Peyer's patch (tissue), 4 donors: ENCODE data around the gene PPP1R11. TPM values are rescaled to one million over a fixed set of nuclear protein-coding genes. Genes with fewer than 3 reads are reported as not detected.

Experiments
- DNase-seq, 3 donors: peaks; one replicate each; pipeline ENCODE4 v3.0.0-alpha.2; 2017 to 2019
- H3K27ac ChIP-seq, 4 donors: fragments of 200-600 bp; sonication (generic); one replicate each; pipeline ENCODE4 v1.5.1; 2016 to 2019
- H3K27me3 ChIP-seq, 2 donors: fragments of 200-600 bp; sonication (generic); one replicate each; pipeline ENCODE4 v1.5.1; 2019
- H3K36me3 ChIP-seq, 3 donors: fragments of 200-600 bp; sonication (generic); one replicate each; pipeline ENCODE4 v1.5.1; 2016 to 2019
- H3K4me1 ChIP-seq, 4 donors: fragments of 200-600 bp; sonication (generic); one replicate each; pipeline ENCODE4 v1.5.1; 2016 to 2019
- H3K4me3 ChIP-seq, 4 donors: fragments of 200-600 bp; sonication (generic); 1 replicate in 3 of 4; 2 replicates in 1 of 4; pipeline ENCODE4 v1.5.1; 2016 to 2019; ENCODE audit warnings: mild to moderate bottlenecking in 1 of 4
- H3K9me3 ChIP-seq, 4 donors: fragments of 200-600 bp; sonication (generic); one replicate each; pipeline ENCODE4 v1.5.1; 2016 to 2019; ENCODE audit warnings: mild to moderate bottlenecking in 1 of 4
- POLR2A ChIP-seq, 2 donors: fragments of 450-650 bp; IDR thresholded peaks; one replicate each; pipeline ENCODE4 v1.5.1; 2017; ENCODE audit warnings: antibody characterized with exemption in 2 of 2, mild to moderate bottlenecking in 2 of 2, moderate library complexity in 2 of 2
- total RNA-seq, 4 donors: library from RNA; depleted of rRNA; stranded (reverse); fragments of >200 nt; gene quantifications; one replicate each; pipeline ENCODE4 v1.1.0, GENCODE V29; 2016
- TF ChIP-seq, protein P1 (sequence below), 6 experiments: fragments of 450-650 bp in 4 of 6; fragments of 200-600 bp in 2 of 6; sonication (generic) in 1 of 6; IDR thresholded peaks; one replicate each; pipeline ENCODE4 v1.5.1; 2017 to 2019; ENCODE audit warnings: antibody characterized with exemption in 6 of 6, mild to moderate bottlenecking in 3 of 6, moderate library complexity in 1 of 6

Gene PPP1R11
- total RNA-seq, 4 donors from 2014 or later: 44.6 to 75.7 (median 58.6) TPM

DNA sequence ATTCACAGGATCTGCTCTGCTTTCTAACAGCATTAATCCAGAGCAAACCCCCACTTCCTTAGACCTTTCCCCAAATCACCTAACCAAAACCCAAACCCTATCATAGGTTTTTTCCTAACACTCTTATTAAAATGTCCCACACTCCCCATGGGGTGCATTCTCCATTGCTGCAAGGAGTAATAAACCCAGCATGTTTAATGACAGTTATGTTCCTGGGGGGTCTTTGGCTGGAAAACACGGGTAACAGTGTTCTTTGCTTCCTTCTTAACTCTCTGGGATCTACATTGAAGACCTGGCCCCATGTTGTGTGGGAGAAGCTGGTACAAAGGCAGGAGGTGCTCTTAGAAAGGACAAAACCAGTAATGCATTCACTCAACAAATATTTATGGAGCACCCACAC is 29.8 kb downstream of the PPP1R11 start:
- H3K9me3 ChIP-seq: no peaks in the 10 kb centered on the region
- H3K4me1 ChIP-seq: peaks cover 0 to 36% (median 10%) of the 10 kb centered on the region in 4 donors
- no peak overlapping the region for H3K4me3 ChIP-seq
- H3K36me3 ChIP-seq: no peaks in the 10 kb centered on the region
- DNase-seq: no peak
- H3K27ac ChIP-seq: no peak overlapping the region
- no peaks in the 10 kb centered on the region for H3K27me3 ChIP-seq
- TF ChIP-seq POLR2A (IDR thresholded peaks at IDR 0.05): no peak
- TF ChIP-seq, protein P1, sequence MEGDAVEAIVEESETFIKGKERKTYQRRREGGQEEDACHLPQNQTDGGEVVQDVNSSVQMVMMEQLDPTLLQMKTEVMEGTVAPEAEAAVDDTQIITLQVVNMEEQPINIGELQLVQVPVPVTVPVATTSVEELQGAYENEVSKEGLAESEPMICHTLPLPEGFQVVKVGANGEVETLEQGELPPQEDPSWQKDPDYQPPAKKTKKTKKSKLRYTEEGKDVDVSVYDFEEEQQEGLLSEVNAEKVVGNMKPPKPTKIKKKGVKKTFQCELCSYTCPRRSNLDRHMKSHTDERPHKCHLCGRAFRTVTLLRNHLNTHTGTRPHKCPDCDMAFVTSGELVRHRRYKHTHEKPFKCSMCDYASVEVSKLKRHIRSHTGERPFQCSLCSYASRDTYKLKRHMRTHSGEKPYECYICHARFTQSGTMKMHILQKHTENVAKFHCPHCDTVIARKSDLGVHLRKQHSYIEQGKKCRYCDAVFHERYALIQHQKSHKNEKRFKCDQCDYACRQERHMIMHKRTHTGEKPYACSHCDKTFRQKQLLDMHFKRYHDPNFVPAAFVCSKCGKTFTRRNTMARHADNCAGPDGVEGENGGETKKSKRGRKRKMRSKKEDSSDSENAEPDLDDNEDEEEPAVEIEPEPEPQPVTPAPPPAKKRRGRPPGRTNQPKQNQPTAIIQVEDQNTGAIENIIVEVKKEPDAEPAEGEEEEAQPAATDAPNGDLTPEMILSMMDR (IDR thresholded peaks at IDR 0.05): no peak

- H3K4me3 ChIP-seq: no peak overlapping the region
- no peaks in the 10 kb centered on the region for H3K9me3 ChIP-seq
- H3K4me1 ChIP-seq: peaks cover 0 to 43% (median 14%) of the 10 kb centered on the region in 4 donors
- peak in 1 of 3 donors; percentile 78 for DNase-seq
- peak overlapping the region in 1 of 4 donors; percentile 58 for H3K27ac ChIP-seq
- no peak for TF ChIP-seq POLR2A (IDR thresholded peaks at IDR 0.05)
- TF ChIP-seq, protein P1 (IDR thresholded peaks at IDR 0.05): no peak
- H3K36me3 ChIP-seq: no peaks in the 10 kb centered on the region
- H3K27me3 ChIP-seq: no peaks in the 10 kb centered on the region
These were observed 31.1 kb downstream of the PPP1R11 start for GRCh38 chr6:30097902-30098768.

GRCh38 chr6:30100154-30100553 is 33.2 kb downstream of the PPP1R11 start:
- Histone ChIP-seq H3K27me3 (no peaks in the 10 kb centered on the region), H3K27ac (peak overlapping the region in 3 of 4 donors; percentile 24 to 89 (median 33)), H3K9me3 (no peaks in the 10 kb centered on the region), H3K36me3 (no peaks in the 10 kb centered on the region), H3K4me3 (peak overlapping the region in 2 of 4 donors; percentile 29 to 48), H3K4me1 (peaks cover 0 to 43% (median 14%) of the 10 kb centered on the region in 4 donors)
- DNase-seq: no peak
- TF ChIP-seq POLR2A (IDR thresholded peaks at IDR 0.05): no peak
- TF ChIP-seq, protein P1 (IDR thresholded peaks at IDR 0.05): no peak

DNA sequence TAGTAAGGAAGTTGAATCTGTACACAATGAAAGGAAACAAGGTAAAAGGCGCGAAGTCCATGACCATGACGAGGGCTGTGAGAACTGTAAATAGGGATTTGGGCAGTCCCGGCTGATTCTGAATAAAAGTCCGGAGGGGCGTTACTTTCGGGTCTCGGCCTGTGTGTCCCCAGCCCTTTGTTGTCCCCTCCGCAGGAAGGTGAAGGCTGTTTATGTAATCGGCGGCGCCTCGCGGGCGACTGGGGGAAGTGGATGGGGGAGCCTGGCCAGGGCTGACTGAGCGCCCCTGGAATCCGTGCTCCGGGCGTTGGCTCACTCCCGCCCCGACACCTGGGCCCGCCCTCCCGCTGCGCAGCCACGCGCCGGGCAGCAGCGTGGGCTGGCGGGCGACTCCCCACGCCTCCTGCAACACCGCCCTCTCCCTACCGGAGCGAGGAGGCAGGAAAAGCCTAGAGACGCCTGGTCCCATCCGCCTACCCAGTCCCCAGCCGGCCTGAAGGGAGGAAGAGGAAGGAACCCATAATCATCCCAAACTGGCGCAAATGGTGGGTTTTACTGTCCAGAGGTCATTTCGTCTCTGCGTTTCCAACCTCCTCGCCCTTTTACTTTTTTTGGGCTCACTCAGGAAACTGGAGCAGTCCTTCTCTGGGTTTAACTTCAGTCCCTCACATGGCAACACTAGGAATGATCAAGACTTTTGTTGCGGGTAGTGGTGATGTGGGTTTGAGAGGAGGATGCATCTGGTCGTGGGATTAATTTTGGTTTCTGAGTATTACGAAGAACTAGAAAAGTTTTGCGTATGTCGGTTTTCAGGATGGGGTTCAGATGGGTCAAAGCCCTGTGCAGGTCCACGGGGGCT is 33.8 kb downstream of the PPP1R11 start:
- peak in 2 of 3 donors; percentile 84 to 88 for DNase-seq
- peak overlapping the region; percentile 29 to 51 (median 45) for H3K4me3 ChIP-seq

More for the DNA sequence above, 33.8 kb downstream of the PPP1R11 start:
- peaks cover 0 to 41% (median 14%) of the 10 kb centered on the region in 4 donors for H3K4me1 ChIP-seq
- H3K9me3 ChIP-seq: no peaks in the 10 kb centered on the region
- no peaks in the 10 kb centered on the region for H3K27me3 ChIP-seq
- TF ChIP-seq, protein P1 (IDR thresholded peaks at IDR 0.05): peak in 2 of 6 experiments; percentile 29 to 45
- TF ChIP-seq POLR2A (IDR thresholded peaks at IDR 0.05): peak; percentile 43 to 57
- no peaks in the 10 kb centered on the region for H3K36me3 ChIP-seq
- H3K27ac ChIP-seq: peak overlapping the region in 3 of 4 donors; percentile 24 to 89 (median 33)
